HuH-7.5 (cell line): ENCODE results near the gene CELF2.

ENCODE experiments used
- DNase-seq: peaks from one replicate; pipeline ENCODE4 v3.0.0; 2011; ENCODE audit warnings: low spot score

Gene CELF2

DNA sequence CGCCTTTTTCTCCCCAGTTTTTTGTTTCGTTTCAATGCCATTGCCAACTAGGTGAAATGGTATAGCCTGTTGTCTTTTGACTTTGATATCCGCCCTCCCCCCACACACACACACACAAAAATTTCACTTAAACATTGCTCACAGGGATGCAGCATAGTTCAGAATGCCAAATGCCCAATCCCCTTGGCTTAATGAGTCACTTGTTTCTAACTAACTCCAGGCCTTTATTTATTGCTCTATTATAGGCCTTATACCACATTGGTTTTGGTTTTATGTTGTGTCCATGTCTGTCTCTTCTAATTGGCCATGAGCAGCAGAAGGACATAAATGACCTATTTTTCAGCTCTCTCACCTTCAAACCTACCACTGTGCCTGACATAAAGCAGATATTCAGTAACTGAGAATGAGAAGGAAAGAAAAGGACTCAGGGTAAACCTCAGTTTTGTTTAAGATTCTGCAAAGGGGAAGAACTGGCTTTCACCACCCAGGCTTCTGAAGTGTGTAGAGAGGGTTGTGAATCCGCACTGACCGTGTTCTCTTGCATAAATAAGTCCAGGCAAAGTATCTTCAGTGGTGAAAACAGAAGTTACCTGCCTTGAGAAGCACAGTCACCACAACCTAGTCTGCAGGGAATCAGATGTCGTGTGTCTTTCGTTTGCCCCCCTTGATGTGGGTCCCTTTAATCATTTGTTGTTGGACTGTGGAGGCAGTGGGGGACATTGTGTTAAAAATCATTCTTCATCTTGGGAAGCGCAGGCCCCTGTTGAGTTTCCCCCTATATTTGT, 139.8 kb downstream of the CELF2 start:
- no peak for DNase-seq

DNA sequence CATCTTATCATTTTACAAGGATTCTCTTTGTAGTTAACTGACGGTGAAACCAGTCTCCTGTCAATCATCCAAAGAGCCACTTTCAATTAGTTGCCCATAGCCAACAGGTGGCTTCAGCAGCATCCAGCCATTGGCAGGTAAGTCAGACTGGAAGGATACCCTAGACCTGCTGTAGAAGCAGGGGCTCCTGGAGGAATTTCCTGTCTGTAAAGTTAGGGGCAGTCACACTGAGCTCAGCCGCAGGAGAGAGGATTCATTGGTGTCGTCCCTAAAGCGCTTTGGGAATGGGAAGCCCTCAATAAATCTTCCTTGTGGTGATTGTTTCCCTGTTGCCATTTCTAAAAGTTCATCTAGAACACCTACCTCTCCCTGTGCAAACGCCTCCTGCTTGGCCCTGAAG, 140.4 kb downstream of the CELF2 start:
- DNase-seq, result no peak

- DNase-seq, result no peak
Measured at GRCh38 chr10:11159543-11160215, 142.0 kb downstream of the CELF2 start.

GRCh38 chr10:11161096-11161495, 143.4 kb downstream of the CELF2 start:
- no peak for DNase-seq

DNA sequence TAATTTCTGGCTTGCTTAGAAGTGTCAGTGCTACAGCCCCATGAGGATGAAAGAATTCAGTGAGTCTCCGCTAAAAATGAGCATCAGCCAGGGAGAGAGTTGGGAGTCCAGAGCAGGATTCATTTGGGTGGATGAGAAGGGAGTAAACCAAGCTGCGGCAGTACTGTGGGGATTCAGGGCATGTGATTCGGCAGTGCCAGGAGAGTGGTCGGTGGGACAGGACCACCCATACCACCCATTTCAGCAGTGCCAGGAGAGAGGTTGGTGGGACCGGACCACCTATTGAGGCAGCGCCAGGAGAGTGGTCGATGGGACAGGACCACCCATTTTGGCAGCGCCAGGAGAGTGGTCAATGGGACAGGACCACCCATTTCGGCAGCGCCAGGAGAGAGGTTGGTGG, 144.2 kb downstream of the CELF2 start:
- DNase-seq, result no peak

DNA sequence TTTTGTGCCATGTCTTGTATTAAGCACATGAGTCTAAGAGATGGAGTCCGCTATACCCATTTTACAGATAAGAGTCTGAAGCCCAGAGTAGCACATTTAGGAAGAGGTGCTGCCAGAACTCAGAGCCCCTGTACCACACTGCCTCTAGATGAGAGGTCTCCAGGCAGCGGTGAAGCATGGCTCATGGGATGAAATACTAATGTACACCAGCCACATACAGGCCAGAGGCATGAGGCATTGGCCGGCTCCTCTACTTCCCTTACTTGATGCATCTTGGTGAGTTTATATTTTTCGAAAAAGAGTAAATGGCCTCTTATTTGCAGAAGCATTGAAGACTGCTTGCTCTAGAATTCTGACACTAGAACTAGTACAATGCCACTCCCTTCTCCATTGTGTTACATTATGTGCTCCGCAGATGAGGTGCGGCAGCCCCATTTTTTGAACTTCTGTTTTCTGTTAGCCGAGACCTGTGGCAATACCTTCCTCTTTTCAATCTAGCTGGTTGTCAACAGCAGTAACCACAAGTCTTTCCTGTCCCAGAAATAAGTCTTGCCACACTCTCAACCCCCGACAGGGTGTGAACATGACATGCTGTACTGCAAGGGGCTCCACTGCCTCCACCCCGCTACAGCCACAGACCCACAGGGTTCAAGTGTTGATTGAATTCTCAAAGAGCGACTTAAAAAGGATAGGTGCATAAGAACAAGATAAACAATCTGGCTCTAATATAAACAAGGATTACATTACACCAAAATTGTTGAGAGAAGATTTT, 145.3 kb downstream of the CELF2 start:
- DNase-seq, result no peak

GRCh38 chr10:11163780-11164550, 146.3 kb downstream of the CELF2 start:
- DNase-seq, result no peak

DNA sequence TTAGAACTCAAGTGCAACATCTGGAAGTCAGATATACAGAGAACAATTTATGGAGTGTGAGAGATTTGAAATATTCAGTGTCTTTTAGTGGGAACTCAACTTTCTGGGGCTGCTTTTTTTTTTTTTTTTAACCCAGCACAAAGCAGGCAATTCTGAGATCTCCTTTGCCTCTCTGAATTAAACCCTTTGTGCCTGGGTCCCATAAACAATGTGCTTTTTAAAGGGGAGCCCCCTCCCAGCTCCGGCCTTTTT, 146.8 kb downstream of the CELF2 start:
- no peak for DNase-seq

DNA sequence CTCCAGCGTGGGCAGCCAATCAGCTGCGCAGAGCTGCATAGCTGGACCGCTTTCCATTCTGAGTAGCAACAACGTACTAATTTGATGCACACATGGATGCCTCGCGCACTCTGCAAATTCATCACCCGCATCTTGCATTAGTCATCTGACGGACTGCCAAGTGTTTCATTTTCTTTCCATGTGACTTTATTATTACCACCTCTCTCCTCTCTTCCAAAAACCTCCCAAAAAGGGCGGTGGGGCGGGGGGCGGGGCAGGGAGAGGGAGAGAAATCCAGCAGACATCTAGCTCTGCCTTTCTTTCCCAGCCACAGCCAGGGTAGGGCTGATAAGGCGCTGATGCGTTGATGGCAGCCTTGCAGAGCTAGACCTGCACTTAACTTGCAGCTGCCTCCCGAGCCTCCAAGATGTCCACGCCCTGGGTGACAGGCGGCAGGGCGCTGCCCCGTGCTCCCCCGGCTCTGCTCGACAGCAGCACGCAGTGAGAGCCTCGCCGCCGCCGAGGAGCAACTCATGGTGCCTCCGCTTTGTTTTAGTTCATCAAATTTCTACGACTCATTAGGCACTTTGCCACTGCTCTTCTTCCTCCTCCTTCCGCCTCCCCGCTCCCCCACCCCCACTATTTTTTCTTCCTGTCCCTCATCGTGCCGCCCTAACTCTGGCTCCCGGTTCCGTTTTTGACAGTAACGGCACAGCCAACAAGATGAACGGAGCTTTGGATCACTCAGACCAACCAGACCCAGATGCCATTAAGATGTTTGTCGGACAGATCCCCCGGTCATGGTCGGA, 147.3 kb downstream of the CELF2 start:
- DNase-seq, result no peak

GRCh38 chr10:11165591-11166543, 148.2 kb downstream of the CELF2 start:
- no peak for DNase-seq

DNA sequence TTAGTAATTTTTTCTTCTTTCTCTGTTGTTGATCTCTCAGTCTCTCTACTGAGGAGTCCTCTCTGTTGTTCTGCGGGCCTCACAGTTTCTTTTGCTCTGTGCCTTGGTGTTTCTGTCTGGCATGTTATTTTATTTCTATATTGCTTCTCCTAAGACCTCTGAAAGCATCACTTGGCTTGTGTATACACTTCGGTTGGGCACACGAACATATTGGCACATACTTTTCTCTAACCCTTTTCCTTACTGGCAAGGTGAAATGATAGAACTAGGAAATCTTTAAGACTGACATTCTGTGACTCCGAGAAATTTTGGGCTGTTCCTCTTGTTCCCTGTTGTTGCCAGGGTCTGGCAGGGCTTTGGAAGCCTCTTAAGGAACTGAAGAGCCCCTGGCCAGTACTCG, 148.9 kb downstream of the CELF2 start:
- no peak for DNase-seq

DNA sequence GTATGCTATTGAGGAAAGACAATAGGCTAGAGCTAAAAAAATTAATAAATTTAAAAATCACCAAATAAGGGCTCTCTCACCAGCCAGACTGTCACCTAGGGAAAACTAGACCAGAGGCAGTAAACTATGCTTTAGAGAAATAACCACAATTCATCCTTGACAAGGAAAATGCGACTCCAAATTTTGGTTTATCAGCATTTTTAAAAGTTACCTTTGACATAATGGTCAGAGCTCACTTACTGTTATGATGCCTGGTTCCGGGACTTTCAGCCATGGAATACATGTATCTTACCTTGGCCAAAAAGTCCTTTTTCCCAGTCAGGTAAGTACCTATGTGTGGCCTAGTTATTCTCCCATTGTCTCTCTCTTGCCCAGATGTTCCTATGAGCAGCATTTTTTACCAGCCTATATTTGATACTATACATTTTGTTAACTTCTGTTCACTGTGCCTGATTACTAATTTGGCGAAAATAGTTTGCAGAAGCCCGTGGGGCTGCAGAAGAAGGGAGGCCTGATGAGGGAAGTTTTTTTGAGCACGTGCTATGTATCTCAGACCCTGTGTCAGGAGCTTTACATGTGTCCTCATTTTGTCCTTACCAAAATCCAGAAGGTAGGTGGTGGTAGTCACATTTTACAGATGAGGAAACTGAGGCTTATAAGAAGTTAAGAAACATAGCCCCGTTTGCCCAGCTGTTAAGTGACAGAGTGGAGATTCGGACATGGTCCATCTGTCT, 149.7 kb downstream of the CELF2 start:
- no peak for DNase-seq

DNA sequence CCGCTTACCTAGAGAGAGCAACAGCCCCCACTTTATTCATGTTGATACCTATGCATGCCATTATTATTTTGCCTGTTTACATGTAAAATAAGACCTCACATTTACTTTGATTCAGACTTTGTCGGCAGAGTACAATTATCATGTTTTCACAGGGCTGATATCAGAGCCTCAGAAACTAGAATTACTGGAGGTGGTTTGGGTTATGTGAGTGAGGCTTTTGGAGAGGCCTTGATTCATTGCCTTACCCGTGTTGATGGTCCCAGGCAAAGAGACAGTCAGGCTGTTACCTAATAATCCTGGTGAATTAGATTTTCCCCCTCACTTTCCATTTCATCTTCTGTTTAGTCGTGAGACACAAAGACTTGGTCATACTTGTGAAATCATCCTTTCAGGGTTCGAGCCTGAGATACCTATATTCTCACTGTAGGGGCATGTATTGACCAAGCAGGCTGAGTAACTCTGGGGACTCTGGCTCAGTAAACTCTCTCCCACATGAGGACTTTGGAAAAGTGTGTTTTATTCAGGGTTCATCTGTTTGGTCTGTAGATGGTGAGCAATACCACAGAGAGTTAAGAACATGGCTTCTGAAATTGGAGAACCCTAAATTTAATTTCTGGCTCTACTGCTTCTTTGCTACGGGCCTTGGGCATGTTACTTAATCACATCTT, 150.9 kb downstream of the CELF2 start:
- DNase-seq, result no peak

DNA sequence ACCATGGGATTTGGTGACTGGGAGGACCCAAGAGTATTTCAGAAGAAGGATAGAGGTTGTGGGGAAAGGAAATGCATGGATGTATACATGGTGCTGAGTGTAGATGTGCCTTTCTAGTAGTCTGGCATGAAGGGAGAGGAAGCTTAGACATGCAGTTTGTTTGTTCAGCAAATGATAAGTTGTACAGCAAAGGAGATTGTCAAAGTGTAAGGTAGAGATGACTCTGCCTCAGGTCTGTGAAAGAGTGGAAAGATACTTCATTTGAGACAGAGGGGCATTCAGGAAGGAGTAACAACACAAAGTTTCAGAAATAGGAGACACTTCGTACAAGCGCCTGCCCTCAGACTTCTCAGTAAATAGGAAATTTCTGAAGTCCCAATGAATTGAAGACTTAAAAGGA, 152.3 kb downstream of the CELF2 start:
- DNase-seq, result no peak

- DNase-seq, result no peak
Measured at GRCh38 chr10:11170574-11170973, 152.9 kb downstream of the CELF2 start.

DNA sequence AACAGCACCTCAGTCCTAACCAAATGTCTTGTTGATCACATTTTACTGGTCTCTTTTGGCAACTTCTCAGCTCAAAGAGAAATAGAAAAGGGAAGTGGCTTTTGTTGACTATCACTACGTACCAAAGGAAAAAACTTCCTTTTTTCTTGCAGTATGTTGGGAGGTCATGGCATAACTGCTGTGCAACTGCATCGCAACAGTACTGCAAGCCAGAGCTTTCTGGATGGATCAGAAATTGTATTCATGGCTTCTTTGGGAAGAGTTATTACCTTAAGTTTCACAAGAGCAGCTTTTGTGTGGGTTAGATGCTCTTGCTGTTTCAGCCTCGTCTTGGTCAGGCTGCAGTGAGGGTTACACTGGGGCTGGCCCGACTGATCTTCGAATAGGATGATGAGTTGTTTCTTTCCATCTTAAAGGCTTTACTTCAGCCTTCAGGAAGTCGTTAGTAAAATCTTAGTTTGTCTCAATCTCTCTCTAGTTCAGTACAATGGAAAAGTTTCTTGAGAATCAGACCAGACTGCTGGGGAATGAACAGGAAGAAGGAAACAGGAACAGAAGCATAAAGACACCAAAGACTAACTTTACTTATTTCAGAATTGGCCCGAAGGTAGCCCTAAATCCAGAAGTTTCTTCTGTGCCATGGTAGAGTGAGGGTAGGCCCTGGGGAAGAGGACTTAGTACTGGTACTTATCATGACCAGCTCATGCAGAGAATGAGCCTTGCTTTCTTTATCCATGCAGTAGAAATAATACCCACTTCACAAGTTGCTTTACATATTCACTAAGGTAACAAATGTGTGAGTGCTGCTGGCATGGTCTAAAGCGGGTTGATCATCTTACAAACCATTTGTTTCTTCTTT, 153.6 kb downstream of the CELF2 start:
- no peak for DNase-seq

DNA sequence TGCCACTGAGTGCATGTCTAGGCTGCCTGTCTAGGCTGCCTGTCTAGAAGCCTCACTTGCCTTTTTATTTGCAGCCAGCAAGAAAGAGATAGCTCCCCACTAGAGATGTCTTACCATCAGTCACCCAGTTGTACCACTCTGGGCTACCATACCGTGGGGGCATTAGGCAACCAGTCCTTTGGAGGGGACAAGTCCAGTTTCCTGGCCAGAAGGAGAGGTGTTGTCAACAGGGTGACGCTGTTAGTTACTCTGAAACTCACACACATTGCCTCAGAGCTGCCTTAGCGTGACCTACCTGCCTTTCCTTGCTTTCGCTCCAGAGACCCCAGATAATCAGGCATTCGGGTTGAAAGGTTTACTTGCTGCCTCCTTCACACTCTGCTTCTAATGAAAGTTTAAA, 155.4 kb downstream of the CELF2 start:
- DNase-seq, result no peak

- no peak for DNase-seq
Measured at GRCh38 chr10:11175823-11176243, 158.2 kb downstream of the CELF2 start.
